HepG2 (cell line): ENCODE measurements around the gene ZFP36. TPM values are rescaled to one million over a fixed set of nuclear protein-coding genes. Genes with fewer than 3 reads are reported as not detected.

ENCODE experiments used
- E2F2 ChIP-seq: sonication (generic); formaldehyde crosslinking; IDR thresholded peaks from 2 replicates; pipeline ENCODE4 v1.4.0; 2020; ENCODE audit warnings: missing genetic modification reagents, borderline replicate concordance
- GFI1 ChIP-seq: sonication (generic); formaldehyde crosslinking; IDR thresholded peaks from 2 replicates; pipeline ENCODE4 v1.5.0; 2020; ENCODE audit warnings: missing genetic modification reagents, mild to moderate bottlenecking, borderline replicate concordance
- HOXA7 ChIP-seq: sonication (generic); formaldehyde crosslinking; IDR thresholded peaks from 2 replicates; pipeline ENCODE4 v1.8.1; 2022; ENCODE audit warnings: mild to moderate bottlenecking, missing genetic modification reagents, moderate library complexity
- IKZF4 ChIP-seq: sonication (generic); formaldehyde crosslinking; IDR thresholded peaks from 2 replicates; pipeline ENCODE4 v1.5.1; 2020; ENCODE audit warnings: borderline replicate concordance, mild to moderate bottlenecking, low read depth, missing genetic modification reagents; ENCODE audit errors: not compliant biosample characterization
- KDM4B ChIP-seq: sonication (generic); formaldehyde crosslinking; IDR thresholded peaks from 2 replicates; pipeline ENCODE4 v1.4.0; 2020; ENCODE audit warnings: missing genetic modification reagents
- SNAPC4 ChIP-seq: sonication (generic); formaldehyde crosslinking; IDR thresholded peaks from 2 replicates; pipeline ENCODE4 v1.4.0; 2020; ENCODE audit warnings: mild to moderate bottlenecking, missing genetic modification reagents
- SP1 ChIP-seq, 2 experiments: fragments of 450-650 bp in 1 of 2; sonication (generic) in 1 of 2; formaldehyde crosslinking in 1 of 2; IDR thresholded peaks; 2 replicates each; pipeline versions ENCODE4 v1.4.0 to v1.6.1; 2016 to 2020; ENCODE audit warnings: missing genetic modification reagents in 1 of 2
- SP4 ChIP-seq: sonication (generic); formaldehyde crosslinking; IDR thresholded peaks from 2 replicates; pipeline ENCODE4 v1.8.1; 2023; ENCODE audit warnings: mild to moderate bottlenecking, missing genetic modification reagents
- ZNF138 ChIP-seq: sonication (generic); formaldehyde crosslinking; IDR thresholded peaks from 2 replicates; pipeline ENCODE4 v1.5.0; 2020; ENCODE audit warnings: mild to moderate bottlenecking, low read depth, missing genetic modification reagents
- ZNF713 ChIP-seq: sonication (generic); formaldehyde crosslinking; IDR thresholded peaks from 2 replicates; pipeline ENCODE4 v1.4.0; 2020; ENCODE audit warnings: mild to moderate bottlenecking, missing genetic modification reagents
- polyA plus RNA-seq, 8 experiments: library from polyadenylated mRNA; depleted of rRNA in 3 of 8; stranded (reverse) in 7 of 8; unstranded in 1 of 8; fragments of >200 nt; fragmentation: Illumina TruSeq in 4 of 8; extraction: Trizol in 4 of 8; gene quantifications; 2 replicates each; pipeline versions ENCODE4 v1.2.1 to v1.2.3, GENCODE V29; 2011 to 2016; ENCODE audit warnings: low read depth in 4 of 8, missing spikeins in 1 of 8, mixed read lengths in 1 of 8; ENCODE audit not compliant: insufficient read depth in 1 of 8
- total RNA-seq, 5 experiments: library from RNA; depleted of rRNA; stranded (reverse); fragments of >200 nt; fragmentation: Illumina TruSeq; extraction: Trizol; gene quantifications; 2 replicates each; pipeline ENCODE4 v1.2.3, GENCODE V29; 2016; ENCODE audit warnings: low read depth in 1 of 5
- TF ChIP-seq, protein P1 (sequence below), 2 experiments: IDR thresholded peaks; 2 replicates each; pipeline ENCODE4 v1.6.1; 2011 to 2012; ENCODE audit warnings: low read length in 2 of 2, borderline replicate concordance in 1 of 2, low read depth in 1 of 2, mild to moderate bottlenecking in 1 of 2, moderate library complexity in 1 of 2
- TF ChIP-seq, protein P2 (sequence below): sonication (generic); formaldehyde crosslinking; IDR thresholded peaks from 2 replicates; pipeline ENCODE4 v1.4.0; 2020; ENCODE audit warnings: mild to moderate bottlenecking, missing genetic modification reagents, borderline replicate concordance
- TF ChIP-seq, protein P3 (sequence below): sonication (generic); formaldehyde crosslinking; IDR thresholded peaks from 2 replicates; pipeline ENCODE4 v1.8.0; 2022; ENCODE audit warnings: mild to moderate bottlenecking, missing genetic modification reagents

Gene ZFP36
- total and polyA plus RNA-seq, 2 of the 13 experiments (the other 11 are each of a cell fraction or from before 2014, with no cell fraction given), result 1.4 to 1.7 TPM

- TF ChIP-seq, protein P1, sequence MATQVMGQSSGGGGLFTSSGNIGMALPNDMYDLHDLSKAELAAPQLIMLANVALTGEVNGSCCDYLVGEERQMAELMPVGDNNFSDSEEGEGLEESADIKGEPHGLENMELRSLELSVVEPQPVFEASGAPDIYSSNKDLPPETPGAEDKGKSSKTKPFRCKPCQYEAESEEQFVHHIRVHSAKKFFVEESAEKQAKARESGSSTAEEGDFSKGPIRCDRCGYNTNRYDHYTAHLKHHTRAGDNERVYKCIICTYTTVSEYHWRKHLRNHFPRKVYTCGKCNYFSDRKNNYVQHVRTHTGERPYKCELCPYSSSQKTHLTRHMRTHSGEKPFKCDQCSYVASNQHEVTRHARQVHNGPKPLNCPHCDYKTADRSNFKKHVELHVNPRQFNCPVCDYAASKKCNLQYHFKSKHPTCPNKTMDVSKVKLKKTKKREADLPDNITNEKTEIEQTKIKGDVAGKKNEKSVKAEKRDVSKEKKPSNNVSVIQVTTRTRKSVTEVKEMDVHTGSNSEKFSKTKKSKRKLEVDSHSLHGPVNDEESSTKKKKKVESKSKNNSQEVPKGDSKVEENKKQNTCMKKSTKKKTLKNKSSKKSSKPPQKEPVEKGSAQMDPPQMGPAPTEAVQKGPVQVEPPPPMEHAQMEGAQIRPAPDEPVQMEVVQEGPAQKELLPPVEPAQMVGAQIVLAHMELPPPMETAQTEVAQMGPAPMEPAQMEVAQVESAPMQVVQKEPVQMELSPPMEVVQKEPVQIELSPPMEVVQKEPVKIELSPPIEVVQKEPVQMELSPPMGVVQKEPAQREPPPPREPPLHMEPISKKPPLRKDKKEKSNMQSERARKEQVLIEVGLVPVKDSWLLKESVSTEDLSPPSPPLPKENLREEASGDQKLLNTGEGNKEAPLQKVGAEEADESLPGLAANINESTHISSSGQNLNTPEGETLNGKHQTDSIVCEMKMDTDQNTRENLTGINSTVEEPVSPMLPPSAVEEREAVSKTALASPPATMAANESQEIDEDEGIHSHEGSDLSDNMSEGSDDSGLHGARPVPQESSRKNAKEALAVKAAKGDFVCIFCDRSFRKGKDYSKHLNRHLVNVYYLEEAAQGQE (IDR thresholded peaks at IDR 0.05; ENCODE audit: borderline replicate concordance in 1 of 2, low read depth in 1 of 2, low read length in 2 of 2), result peak in 1 of 2 experiments; percentile 49; a peak in 1 of 4 replicates
- TF ChIP-seq, protein P2, sequence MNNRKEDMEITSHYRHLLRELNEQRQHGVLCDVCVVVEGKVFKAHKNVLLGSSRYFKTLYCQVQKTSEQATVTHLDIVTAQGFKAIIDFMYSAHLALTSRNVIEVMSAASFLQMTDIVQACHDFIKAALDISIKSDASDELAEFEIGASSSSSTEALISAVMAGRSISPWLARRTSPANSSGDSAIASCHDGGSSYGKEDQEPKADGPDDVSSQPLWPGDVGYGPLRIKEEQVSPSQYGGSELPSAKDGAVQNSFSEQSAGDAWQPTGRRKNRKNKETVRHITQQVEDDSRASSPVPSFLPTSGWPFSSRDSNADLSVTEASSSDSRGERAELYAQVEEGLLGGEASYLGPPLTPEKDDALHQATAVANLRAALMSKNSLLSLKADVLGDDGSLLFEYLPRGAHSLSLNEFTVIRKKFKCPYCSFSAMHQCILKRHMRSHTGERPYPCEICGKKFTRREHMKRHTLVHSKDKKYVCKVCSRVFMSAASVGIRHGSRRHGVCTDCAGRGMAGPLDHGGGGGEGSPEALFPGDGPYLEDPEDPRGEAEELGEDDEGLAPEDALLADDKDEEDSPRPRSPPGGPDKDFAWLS, result peak; percentile 93; the same call in 1 of the 2 replicates
- TF ChIP-seq ZNF138, result 0 out of 2 replicates have a peak, but pooled peaks have one; percentile 70
- TF ChIP-seq KDM4B (CRISPR knock-in tag), result 0 out of 2 replicates have a peak, but pooled peaks have one; percentile 23
- TF ChIP-seq SP1 (IDR thresholded peaks at IDR 0.05), result no peak
- peak; percentile 94 for TF ChIP-seq SP1 (CRISPR knock-in tag; IDR thresholded peaks at IDR 0.05)
- TF ChIP-seq, protein P3, sequence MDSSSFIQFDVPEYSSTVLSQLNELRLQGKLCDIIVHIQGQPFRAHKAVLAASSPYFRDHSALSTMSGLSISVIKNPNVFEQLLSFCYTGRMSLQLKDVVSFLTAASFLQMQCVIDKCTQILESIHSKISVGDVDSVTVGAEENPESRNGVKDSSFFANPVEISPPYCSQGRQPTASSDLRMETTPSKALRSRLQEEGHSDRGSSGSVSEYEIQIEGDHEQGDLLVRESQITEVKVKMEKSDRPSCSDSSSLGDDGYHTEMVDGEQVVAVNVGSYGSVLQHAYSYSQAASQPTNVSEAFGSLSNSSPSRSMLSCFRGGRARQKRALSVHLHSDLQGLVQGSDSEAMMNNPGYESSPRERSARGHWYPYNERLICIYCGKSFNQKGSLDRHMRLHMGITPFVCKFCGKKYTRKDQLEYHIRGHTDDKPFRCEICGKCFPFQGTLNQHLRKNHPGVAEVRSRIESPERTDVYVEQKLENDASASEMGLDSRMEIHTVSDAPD, result no peak
- TF ChIP-seq HOXA7, result no peak
- TF ChIP-seq SP4 (CRISPR knock-in tag), result peak; percentile 98
- no peak for TF ChIP-seq IKZF4 (CRISPR knock-in tag)
- TF ChIP-seq SNAPC4 (CRISPR knock-in tag), result no peak
- peak; percentile 66; the same call in 1 of the 2 replicates for TF ChIP-seq GFI1 (CRISPR knock-in tag)
- 0 out of 2 replicates have a peak, but pooled peaks have one; percentile 81 for TF ChIP-seq ZNF713 (CRISPR knock-in tag)
- peak; percentile 83; the same call in 1 of the 2 replicates for TF ChIP-seq E2F2
Observed at GRCh38 chr19:39435499-39436349, 29.1 kb downstream of the ZFP36 start, which contains the start of gene RPS16 (continued).
